ENCODE measurements around the gene MARK3.

DNA sequence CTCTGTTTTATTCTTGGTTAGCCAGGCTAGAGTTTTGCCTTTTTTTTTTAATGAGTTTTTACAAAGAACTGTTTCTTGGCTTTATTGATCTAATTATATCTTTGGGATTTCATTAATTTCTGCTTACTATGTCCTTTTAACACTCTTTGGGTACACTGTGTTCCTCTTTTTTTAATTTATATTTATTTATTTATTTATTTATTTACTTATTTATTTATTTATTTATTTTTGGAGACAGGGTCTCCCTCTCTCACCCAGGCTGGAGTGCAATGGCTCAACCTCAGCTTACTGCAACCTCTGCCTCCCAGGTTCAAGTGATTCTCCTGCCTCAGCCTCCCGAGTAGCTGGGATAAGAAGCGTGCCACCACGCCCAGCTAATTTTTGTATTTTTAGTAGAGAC lies 15.1 kb upstream of the MARK3 start:
- TF ChIP-seq, protein P1, sequence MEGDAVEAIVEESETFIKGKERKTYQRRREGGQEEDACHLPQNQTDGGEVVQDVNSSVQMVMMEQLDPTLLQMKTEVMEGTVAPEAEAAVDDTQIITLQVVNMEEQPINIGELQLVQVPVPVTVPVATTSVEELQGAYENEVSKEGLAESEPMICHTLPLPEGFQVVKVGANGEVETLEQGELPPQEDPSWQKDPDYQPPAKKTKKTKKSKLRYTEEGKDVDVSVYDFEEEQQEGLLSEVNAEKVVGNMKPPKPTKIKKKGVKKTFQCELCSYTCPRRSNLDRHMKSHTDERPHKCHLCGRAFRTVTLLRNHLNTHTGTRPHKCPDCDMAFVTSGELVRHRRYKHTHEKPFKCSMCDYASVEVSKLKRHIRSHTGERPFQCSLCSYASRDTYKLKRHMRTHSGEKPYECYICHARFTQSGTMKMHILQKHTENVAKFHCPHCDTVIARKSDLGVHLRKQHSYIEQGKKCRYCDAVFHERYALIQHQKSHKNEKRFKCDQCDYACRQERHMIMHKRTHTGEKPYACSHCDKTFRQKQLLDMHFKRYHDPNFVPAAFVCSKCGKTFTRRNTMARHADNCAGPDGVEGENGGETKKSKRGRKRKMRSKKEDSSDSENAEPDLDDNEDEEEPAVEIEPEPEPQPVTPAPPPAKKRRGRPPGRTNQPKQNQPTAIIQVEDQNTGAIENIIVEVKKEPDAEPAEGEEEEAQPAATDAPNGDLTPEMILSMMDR (conservative IDR thresholded peaks at IDR 0.05): no peak
- TF ChIP-seq EZH2 (IDR thresholded peaks at IDR 0.05; ENCODE audit: low read depth): no peak

Measured in PC-9 (cell line).